LNCAP (cell line): ENCODE measurements around the gene CCDC188.
A peak's percentile ranks its signal among the peaks of the same experiment; 100 is the strongest.

Experiments used
- TF ChIP-seq, protein P1 (sequence below): fragments of 450-650 bp; IDR thresholded peaks from 2 replicates; pipeline ENCODE4 v1.5.1; 2017; ENCODE audit warnings: mild to moderate bottlenecking

The CCDC188 gene

DNA sequence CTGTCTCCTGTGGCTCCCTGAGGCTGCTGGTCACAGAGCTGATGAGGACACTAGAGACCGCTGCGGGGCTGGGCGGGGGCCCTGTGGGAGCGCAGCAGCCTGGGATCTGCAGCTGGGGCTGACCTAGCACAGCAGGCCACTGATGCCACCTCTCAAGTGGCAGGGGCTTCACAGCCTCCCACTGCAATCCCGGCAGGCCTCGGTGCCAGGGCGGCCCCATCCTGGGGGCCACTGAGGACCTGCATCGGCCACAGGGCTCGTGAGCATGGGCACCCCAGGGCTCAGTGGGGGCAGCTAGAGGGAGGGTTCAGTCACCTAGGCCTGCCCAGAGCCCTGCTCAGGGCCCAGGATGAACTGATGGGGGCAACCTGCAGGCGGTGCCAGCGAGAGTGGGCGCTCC, 14.6 kb upstream of the CCDC188 start:
- TF ChIP-seq, protein P1, sequence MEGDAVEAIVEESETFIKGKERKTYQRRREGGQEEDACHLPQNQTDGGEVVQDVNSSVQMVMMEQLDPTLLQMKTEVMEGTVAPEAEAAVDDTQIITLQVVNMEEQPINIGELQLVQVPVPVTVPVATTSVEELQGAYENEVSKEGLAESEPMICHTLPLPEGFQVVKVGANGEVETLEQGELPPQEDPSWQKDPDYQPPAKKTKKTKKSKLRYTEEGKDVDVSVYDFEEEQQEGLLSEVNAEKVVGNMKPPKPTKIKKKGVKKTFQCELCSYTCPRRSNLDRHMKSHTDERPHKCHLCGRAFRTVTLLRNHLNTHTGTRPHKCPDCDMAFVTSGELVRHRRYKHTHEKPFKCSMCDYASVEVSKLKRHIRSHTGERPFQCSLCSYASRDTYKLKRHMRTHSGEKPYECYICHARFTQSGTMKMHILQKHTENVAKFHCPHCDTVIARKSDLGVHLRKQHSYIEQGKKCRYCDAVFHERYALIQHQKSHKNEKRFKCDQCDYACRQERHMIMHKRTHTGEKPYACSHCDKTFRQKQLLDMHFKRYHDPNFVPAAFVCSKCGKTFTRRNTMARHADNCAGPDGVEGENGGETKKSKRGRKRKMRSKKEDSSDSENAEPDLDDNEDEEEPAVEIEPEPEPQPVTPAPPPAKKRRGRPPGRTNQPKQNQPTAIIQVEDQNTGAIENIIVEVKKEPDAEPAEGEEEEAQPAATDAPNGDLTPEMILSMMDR = no peak

DNA sequence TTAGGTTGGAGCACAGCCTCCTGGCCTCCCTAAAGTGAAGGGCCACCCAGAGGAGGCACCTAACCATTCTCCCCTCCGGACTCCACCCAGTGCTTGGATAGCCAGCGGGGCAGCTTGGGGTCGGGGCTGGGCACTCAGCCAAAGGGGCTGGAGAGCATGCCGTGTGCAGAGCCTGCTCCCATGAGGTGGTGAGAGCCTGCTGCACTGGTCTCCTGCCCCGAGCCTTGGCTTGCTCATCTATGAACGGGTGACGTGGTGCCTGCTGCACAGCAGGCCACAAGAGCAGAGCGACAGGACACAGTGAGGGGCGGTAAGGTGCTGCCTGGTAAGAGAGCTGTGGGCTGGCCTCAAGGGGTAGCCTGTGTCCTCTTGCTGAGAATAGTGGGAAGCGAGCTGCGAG, 14.0 kb upstream of the CCDC188 start:
- TF ChIP-seq, protein P1 = no peak

DNA sequence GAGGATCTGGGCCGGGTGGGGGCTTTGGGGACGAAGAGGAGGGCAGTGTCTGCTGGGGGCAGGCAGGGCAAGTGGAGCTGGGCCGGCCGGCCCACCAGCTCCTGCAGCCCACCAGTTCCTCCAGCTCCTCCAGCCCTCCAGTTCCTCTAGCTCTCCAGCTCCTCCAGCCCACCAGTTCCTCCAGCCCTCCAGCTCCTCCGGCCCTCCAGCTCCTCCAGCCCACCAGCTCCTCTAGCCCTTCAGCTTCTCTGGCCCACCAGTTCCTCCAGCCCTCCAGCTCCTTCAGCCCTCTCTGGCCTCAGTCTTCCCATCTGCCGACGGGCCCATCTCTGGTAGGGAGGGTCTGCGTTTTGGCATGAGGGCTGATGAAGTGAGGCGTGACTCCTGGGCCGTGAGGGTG, 9.2 kb upstream of the CCDC188 start:
- TF ChIP-seq, protein P1 = no peak

- TF ChIP-seq, protein P1 = no peak
Observed at GRCh38 chr22:20159076-20159475, 8.2 kb upstream of the CCDC188 start.

- TF ChIP-seq, protein P1 = no peak
Observed at GRCh38 chr22:20158391-20159036, 7.7 kb upstream of the CCDC188 start.

DNA sequence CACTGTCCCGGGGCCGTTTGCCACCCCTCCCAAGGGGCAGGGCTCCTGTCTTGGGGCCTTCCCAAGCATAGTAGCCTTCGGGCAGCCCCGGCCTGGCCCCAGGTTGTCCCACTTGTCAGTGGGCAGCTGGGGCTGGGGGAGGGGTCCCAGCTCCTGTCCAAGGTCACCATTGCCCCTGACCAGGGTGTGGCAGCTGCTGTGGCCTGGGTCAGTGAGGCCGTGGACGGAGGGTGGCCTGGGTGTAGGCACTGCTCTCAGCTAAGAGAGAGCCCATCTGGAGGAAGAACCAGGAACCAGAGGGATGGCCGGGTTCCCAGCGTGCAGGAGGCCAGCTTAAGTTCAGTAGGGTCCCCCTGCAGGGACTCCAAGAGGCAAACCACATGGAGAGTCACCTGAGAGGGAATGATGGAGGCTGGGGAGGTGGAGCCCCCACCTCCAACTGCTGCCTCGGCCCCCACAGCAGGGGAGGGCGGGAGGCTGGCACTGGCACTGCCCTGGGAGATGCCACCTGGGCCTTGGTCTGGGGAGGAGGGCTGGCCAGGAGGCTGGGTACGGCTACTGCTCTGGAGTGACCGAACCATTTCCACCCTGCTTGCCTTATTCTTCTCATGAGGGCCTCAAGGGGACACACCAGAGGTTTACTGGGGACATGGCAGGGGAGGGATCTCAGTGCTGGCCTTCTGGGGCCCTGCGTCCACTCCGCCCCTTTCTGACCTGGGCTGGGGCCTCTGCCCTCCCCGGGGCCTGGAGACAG, 6.8 kb upstream of the CCDC188 start:
- TF ChIP-seq, protein P1 = no peak

GRCh38 chr22:20156611-20157429, 6.0 kb upstream of the CCDC188 start:
- TF ChIP-seq, protein P1 = peak; percentile 95
